Central memory CD8-positive, alpha-beta T cell (primary cell): Measurements from ENCODE around the gene SSBP1.
"Not testable (repeated sequence)": the region's sequence is repeated elsewhere in the genome, so short reads cannot be mapped to it uniquely, and the experiment has no call there.

Source experiments
- ATAC-seq: fragments of 150-1000 bp; cut with Tn5 transposase; replicated peaks from 2 replicates; pipeline ENCODE4 v1.10.0; 2022; ENCODE audit warnings: mild to moderate bottlenecking, moderate FRiP score, moderate number of reproducible peaks; ENCODE audit not compliant: poor library complexity, severe bottlenecking; ENCODE audit errors: extremely low read depth
- DNase-seq, 2 donors: peaks; one replicate each; pipeline ENCODE4 v3.0.0; 2021; ENCODE audit warnings: low spot score in 2 of 2
- H3K27ac Mint-ChIP-seq: one replicate; pipeline ENCODE4 v1.8.0; 2022; ENCODE audit warnings: low read depth, mild to moderate bottlenecking, moderate library complexity, mixed read lengths
- H3K27me3 Mint-ChIP-seq: one replicate; pipeline ENCODE4 v1.8.0; 2022; ENCODE audit warnings: mixed read lengths
- H3K36me3 Mint-ChIP-seq: one replicate; pipeline ENCODE4 v1.8.0; 2022; ENCODE audit warnings: mild to moderate bottlenecking, moderate library complexity, mixed read lengths; ENCODE audit not compliant: insufficient read depth
- H3K4me1 Mint-ChIP-seq: one replicate; pipeline ENCODE4 v1.8.0; 2022; ENCODE audit warnings: mixed read lengths
- H3K4me3 Mint-ChIP-seq: one replicate; pipeline ENCODE4 v1.8.0; 2022; ENCODE audit warnings: mild to moderate bottlenecking, moderate library complexity, mixed read lengths
- H3K9me3 Mint-ChIP-seq: one replicate; pipeline ENCODE4 v1.8.0; 2022; ENCODE audit warnings: mixed read lengths

The SSBP1 gene

GRCh38 chr7:141737836-141738591 lies at the start of gene SSBP1:
SSBP1 (plus strand) TSS chr7:141738358; CDS start chr7:141739167, 809 bp downstream.
- Mint-ChIP-seq H3K4me1 (peaks cover 40% of the 10 kb centered on the region), H3K27me3 (no peaks in the 10 kb centered on the region), H3K36me3 (peaks cover 33% of the 10 kb centered on the region), H3K9me3 (no peaks in the 10 kb centered on the region), H3K4me3 (peak within 1 kb of the TSS; percentile 96), H3K27ac (peak within 1 kb of the TSS; percentile 100)
- DNase-seq (peak; percentile 78 to 89), ATAC-seq (peak; percentile 81)

GRCh38 chr7:141689072-141689825 lies 48.9 kb upstream of the SSBP1 start:
- not testable (repeated sequence) for ATAC-seq, H3K4me3 Mint-ChIP-seq, H3K27ac Mint-ChIP-seq, H3K27me3 Mint-ChIP-seq, DNase-seq, H3K9me3 Mint-ChIP-seq
- H3K36me3 Mint-ChIP-seq = peaks cover 19% of the 10 kb centered on the region
- peaks cover 38% of the 10 kb centered on the region for H3K4me1 Mint-ChIP-seq

DNA sequence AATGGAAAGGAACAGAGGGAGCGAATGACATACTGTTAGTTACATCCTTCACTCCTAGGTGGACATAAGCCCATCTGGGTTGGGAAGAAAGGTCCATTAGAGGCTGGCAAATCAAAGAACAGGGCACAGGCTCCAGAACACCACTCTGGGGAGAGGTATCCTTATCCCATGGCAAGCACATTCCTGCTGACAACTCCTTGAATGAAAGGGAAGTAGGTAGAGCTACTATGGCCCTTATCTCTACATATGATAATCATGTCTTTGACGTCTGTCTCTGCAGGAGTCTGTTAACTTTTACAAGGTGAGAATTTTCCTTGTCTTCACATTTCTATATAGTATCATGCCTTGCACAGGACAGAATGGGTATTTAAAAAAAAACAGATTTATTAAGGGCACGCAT lies 46.6 kb upstream of the SSBP1 start:
- DNase-seq (no peak), ATAC-seq (no peak)
- H3K36me3 Mint-ChIP-seq = peaks cover 7% of the 10 kb centered on the region
- no peak overlapping the region for H3K4me3 Mint-ChIP-seq
- H3K4me1 Mint-ChIP-seq = peaks cover 58% of the 10 kb centered on the region
- H3K27ac Mint-ChIP-seq = no peak overlapping the region
- H3K9me3 Mint-ChIP-seq = no peaks in the 10 kb centered on the region
- H3K27me3 Mint-ChIP-seq = no peaks in the 10 kb centered on the region

GRCh38 chr7:141691961-141692360 lies 46.2 kb upstream of the SSBP1 start:
- no peak for ATAC-seq
- peaks cover 57% of the 10 kb centered on the region for H3K4me1 Mint-ChIP-seq

GRCh38 chr7:141693082-141693481 lies 45.1 kb upstream of the SSBP1 start:
- Mint-ChIP-seq H3K36me3 (peaks cover 8% of the 10 kb centered on the region), H3K9me3 (no peaks in the 10 kb centered on the region), H3K4me1 (peaks cover 62% of the 10 kb centered on the region), H3K27ac (no peak overlapping the region), H3K27me3 (no peaks in the 10 kb centered on the region), H3K4me3 (no peak overlapping the region)
- ATAC-seq (no peak), DNase-seq (no peak)

More at GRCh38 chr7:141691961-141692360, 46.2 kb upstream of the SSBP1 start:
- no peaks in the 10 kb centered on the region for H3K27me3 Mint-ChIP-seq
- H3K27ac Mint-ChIP-seq = no peak overlapping the region
- H3K9me3 Mint-ChIP-seq = no peaks in the 10 kb centered on the region
- H3K4me3 Mint-ChIP-seq = no peak overlapping the region
- H3K36me3 Mint-ChIP-seq = peaks cover 7% of the 10 kb centered on the region
- DNase-seq = no peak

- no peak overlapping the region for H3K27ac Mint-ChIP-seq
- no peaks in the 10 kb centered on the region for H3K27me3 Mint-ChIP-seq
- peaks cover 76% of the 10 kb centered on the region for H3K4me1 Mint-ChIP-seq
- no peak for ATAC-seq
- H3K9me3 Mint-ChIP-seq = no peaks in the 10 kb centered on the region
- H3K36me3 Mint-ChIP-seq = peaks cover 11% of the 10 kb centered on the region
- H3K4me3 Mint-ChIP-seq = no peak overlapping the region
- no peak for DNase-seq
Measured at GRCh38 chr7:141695803-141696289, 42.3 kb upstream of the SSBP1 start.

DNA sequence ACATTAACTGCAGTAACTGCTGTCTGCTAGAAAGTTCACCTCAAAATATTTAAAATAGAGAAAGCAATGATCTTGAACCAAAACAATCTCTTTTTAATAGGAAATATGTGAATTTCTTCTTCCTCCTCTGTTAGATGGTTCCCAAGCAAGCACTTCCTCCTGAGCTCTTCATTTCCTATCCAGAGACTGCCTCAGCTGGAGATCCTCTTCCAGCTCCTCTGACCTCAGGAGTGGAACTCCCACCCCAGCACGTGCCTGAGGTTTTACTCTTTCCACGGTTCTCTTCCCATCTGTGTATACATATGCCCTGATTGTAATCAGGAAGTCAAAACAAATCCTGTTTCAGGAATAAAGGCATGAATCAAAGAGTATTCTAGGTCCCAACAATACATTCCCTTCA lies 41.8 kb upstream of the SSBP1 start:
- H3K4me3 Mint-ChIP-seq = no peak overlapping the region
- ATAC-seq = no peak
- no peaks in the 10 kb centered on the region for H3K27me3 Mint-ChIP-seq
- peaks cover 79% of the 10 kb centered on the region for H3K4me1 Mint-ChIP-seq
- no peak overlapping the region for H3K27ac Mint-ChIP-seq
- no peak for DNase-seq
- no peaks in the 10 kb centered on the region for H3K9me3 Mint-ChIP-seq
- peaks cover 15% of the 10 kb centered on the region for H3K36me3 Mint-ChIP-seq

GRCh38 chr7:141697211-141697871 lies 40.8 kb upstream of the SSBP1 start:
- Mint-ChIP-seq H3K9me3 (no peaks in the 10 kb centered on the region), H3K4me1 (peaks cover 76% of the 10 kb centered on the region), H3K27ac (no peak overlapping the region), H3K4me3 (no peak overlapping the region), H3K27me3 (no peaks in the 10 kb centered on the region), H3K36me3 (peaks cover 19% of the 10 kb centered on the region)
- DNase-seq = no peak
- ATAC-seq = no peak

DNA sequence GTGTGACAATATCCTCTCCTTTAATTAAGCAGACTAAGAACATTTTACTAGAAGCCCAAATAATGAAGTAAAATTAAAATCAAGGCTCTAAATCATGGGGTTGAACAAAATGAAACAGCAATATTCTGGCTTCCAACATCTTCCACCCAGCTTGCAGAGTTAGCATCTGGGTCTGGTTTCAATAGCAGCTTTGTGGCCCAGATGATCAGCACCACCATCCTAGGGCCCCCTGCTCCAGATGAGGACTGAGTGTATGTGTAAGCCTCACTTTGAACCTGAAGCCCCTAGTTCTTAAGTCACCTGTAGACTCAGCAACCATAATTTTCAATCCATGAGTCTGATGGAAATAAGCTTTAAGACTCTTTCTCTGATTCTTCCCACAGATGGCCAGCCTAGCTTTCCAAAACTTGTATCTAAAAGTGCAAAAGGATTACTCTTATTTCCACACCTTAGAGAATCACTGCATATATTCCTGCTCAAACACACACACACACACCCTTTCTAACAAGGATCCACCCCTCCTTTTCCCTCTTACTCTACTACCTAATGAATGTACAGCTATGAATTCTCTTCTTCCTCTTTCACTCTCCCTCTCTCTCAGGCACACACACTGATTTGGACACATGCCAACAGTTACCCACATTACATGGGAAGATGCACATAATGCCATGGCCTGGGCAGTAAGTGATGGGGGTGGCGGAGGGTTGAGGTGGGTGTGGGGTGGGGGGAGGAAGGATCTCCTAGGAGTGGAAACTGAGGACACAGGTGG lies 39.7 kb upstream of the SSBP1 start:
- H3K4me3 Mint-ChIP-seq = no peak overlapping the region
- no peak for ATAC-seq
- peaks cover 73% of the 10 kb centered on the region for H3K4me1 Mint-ChIP-seq
- no peaks in the 10 kb centered on the region for H3K9me3 Mint-ChIP-seq
- no peak overlapping the region for H3K27ac Mint-ChIP-seq
- no peaks in the 10 kb centered on the region for H3K27me3 Mint-ChIP-seq
- peaks cover 17% of the 10 kb centered on the region for H3K36me3 Mint-ChIP-seq
- DNase-seq = no peak

DNA sequence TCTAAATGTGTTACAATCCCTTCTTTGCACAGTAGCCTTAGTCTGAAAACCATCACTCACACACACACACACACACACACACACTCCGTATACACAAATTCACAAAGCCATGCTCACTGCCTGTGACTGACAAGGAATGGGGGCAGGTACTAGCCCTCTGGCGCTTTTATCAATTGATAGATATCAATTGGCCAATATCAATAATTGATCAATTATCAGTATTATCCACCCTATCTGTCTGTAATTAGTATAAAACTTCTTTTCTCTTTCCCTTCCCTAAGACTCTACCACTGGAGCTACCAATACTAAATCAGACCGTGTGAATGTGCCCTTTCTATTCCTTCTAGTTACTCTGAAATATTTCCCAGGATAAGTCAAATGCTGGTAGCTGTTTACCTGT lies 38.3 kb upstream of the SSBP1 start:
- peaks cover 15% of the 10 kb centered on the region for H3K36me3 Mint-ChIP-seq

DNA sequence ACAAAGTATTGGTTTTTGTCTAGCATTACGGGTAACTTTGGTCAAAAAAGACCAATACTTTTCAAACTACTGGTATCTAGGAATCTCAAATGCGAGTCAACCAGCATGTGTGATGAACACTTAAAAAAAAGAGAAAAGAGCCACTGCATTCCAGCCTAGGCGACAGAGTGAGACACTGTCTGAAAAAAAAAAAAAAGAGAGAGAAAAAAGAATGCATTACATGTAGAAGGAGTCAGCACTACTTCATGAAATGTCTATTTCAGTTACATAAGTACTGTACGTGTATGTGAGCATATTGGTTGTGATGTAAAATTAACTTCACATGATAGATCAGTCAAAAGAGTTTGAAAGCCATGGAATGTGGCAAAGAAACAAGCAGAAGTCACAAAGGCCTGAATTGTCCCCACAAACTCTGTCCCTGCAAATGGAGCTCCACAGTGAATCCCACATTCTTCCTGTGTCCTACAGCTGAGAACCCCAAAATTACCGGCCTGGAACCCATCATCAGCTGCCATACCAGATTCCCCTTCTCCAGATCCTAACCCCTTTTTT lies 37.8 kb upstream of the SSBP1 start:
- ATAC-seq = no peak
- peak overlapping the region; percentile 93 for H3K27ac Mint-ChIP-seq
- peak overlapping the region; percentile 88 for H3K4me3 Mint-ChIP-seq
- no peak for DNase-seq
- H3K36me3 Mint-ChIP-seq = peaks cover 13% of the 10 kb centered on the region
- H3K4me1 Mint-ChIP-seq = peaks cover 59% of the 10 kb centered on the region
- no peaks in the 10 kb centered on the region for H3K27me3 Mint-ChIP-seq
- H3K9me3 Mint-ChIP-seq = no peaks in the 10 kb centered on the region

More for the DNA sequence above, 38.3 kb upstream of the SSBP1 start:
- Mint-ChIP-seq H3K9me3 (no peaks in the 10 kb centered on the region), H3K27me3 (no peaks in the 10 kb centered on the region), H3K4me3 (peak overlapping the region; percentile 88), H3K4me1 (peaks cover 64% of the 10 kb centered on the region), H3K27ac (peak overlapping the region; percentile 93)
- no peak for ATAC-seq
- DNase-seq = no peak
